Measurements from ENCODE around the gene EPHA7.

DNA sequence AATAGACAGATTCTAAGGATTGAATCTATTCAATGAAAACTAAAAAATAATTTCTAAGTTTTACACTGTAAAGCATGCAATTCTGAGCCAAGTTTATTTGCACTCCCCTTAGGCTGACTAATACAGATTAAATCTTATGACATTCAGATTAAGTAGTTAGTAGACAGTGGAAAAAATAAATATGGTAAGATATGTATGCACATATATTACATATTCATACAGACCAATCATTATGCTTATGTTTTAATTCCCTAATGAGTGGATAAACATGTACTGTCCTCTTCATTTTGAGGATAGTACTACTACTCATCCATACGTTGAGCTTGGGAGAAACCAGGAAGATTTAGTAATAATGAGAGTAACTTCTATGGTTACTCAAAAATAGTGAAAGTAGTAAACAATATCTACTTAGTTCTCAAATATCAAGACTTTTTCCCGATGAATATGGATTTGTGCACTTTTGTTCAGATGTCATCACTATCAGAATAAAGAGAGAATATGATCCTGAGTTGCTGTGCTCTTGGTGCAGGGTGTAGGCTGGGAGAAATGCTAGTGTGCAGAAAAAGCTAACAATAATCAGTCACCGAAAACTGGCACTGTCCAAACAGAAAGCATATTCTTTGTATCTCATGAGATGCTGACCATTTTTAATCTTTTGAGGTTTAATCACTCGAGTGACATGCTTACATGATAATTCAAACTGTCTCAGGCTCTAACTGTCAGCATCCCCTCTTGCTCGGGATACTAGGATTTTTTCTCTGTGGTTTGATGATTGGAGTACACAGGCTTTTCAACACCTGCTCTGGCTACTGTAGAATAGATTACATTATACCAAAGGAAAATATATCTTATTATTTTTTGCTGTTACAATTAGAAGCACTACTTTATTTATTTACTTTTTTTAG, 111.6 kb downstream of the EPHA7 start:
- TF ChIP-seq, protein P1, sequence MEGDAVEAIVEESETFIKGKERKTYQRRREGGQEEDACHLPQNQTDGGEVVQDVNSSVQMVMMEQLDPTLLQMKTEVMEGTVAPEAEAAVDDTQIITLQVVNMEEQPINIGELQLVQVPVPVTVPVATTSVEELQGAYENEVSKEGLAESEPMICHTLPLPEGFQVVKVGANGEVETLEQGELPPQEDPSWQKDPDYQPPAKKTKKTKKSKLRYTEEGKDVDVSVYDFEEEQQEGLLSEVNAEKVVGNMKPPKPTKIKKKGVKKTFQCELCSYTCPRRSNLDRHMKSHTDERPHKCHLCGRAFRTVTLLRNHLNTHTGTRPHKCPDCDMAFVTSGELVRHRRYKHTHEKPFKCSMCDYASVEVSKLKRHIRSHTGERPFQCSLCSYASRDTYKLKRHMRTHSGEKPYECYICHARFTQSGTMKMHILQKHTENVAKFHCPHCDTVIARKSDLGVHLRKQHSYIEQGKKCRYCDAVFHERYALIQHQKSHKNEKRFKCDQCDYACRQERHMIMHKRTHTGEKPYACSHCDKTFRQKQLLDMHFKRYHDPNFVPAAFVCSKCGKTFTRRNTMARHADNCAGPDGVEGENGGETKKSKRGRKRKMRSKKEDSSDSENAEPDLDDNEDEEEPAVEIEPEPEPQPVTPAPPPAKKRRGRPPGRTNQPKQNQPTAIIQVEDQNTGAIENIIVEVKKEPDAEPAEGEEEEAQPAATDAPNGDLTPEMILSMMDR (IDR thresholded peaks at IDR 0.05) = no peak
- no peak for TF ChIP-seq POLR2A (IDR thresholded peaks at IDR 0.05)
